Neural cell (in vitro differentiated cells): Measurements from ENCODE around the gene PPM1H.

Source experiments
- EP300 ChIP-seq: fragments of 450-650 bp; conservative IDR thresholded peaks from 2 replicates; pipeline ENCODE4 v1.6.1; 2014; ENCODE audit warnings: antibody characterized with exemption, mild to moderate bottlenecking, moderate library complexity; ENCODE audit not compliant: poor library complexity, severe bottlenecking
- TF ChIP-seq, protein P1 (sequence below): fragments of 450-650 bp; IDR thresholded peaks from 2 replicates; pipeline ENCODE4 v1.5.1; 2014; ENCODE audit warnings: antibody characterized with exemption, mild to moderate bottlenecking, moderate library complexity; ENCODE audit not compliant: poor library complexity, severe bottlenecking

DNA sequence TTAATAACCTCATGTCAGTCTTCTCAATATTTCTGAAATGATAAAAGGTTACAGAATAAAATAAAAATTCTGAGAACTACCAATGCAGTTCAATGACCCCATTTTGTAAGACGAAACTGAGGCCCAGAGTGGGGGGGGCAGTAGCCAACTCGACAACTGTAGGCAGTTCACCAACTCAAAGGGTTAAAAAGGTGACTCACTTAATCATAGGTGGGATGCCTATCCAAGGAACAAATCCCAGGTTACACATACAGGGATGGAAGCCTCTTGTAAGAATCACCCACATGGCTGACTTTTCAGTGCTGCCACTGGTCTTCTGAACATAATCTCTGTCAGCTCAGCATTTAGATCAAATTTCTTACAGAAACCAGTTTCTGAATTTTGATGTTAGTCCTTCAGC is 10.9 kb downstream of the PPM1H start:
- TF ChIP-seq, protein P1, sequence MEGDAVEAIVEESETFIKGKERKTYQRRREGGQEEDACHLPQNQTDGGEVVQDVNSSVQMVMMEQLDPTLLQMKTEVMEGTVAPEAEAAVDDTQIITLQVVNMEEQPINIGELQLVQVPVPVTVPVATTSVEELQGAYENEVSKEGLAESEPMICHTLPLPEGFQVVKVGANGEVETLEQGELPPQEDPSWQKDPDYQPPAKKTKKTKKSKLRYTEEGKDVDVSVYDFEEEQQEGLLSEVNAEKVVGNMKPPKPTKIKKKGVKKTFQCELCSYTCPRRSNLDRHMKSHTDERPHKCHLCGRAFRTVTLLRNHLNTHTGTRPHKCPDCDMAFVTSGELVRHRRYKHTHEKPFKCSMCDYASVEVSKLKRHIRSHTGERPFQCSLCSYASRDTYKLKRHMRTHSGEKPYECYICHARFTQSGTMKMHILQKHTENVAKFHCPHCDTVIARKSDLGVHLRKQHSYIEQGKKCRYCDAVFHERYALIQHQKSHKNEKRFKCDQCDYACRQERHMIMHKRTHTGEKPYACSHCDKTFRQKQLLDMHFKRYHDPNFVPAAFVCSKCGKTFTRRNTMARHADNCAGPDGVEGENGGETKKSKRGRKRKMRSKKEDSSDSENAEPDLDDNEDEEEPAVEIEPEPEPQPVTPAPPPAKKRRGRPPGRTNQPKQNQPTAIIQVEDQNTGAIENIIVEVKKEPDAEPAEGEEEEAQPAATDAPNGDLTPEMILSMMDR, result no peak
- no peak for TF ChIP-seq EP300
